HG03432 (cell line): ENCODE data around the gene KRTAP9-7.

ENCODE experiments used
- ATAC-seq: cut with Tn5 transposase; IDR thresholded peaks from one replicate; pipeline ENCODE4 v1.9.1; 2021; ENCODE audit warnings: mild to moderate bottlenecking, moderate library complexity; ENCODE audit not compliant: unreplicated experiment

KRTAP9-7 gene

DNA sequence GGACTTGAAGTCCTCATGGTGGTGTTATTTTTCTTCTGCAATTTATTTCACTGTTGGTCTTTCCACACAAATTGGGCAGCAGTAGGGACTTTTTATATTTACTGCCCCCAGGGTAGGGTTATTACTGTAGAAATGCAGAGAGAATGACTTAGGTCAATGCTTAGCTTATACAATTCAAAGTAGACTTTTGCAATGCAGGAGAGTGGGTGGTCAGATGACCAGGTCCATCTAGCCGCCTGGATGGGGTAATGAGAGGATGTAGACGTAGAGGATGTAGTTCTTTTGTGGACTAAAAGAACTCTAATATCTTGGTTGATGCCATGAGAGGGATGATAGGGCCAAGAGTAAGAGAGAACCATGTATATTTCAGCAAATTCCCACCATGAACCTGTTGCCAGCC lies 42.7 kb downstream of the KRTAP9-7 start:
- ATAC-seq, result no peak

DNA sequence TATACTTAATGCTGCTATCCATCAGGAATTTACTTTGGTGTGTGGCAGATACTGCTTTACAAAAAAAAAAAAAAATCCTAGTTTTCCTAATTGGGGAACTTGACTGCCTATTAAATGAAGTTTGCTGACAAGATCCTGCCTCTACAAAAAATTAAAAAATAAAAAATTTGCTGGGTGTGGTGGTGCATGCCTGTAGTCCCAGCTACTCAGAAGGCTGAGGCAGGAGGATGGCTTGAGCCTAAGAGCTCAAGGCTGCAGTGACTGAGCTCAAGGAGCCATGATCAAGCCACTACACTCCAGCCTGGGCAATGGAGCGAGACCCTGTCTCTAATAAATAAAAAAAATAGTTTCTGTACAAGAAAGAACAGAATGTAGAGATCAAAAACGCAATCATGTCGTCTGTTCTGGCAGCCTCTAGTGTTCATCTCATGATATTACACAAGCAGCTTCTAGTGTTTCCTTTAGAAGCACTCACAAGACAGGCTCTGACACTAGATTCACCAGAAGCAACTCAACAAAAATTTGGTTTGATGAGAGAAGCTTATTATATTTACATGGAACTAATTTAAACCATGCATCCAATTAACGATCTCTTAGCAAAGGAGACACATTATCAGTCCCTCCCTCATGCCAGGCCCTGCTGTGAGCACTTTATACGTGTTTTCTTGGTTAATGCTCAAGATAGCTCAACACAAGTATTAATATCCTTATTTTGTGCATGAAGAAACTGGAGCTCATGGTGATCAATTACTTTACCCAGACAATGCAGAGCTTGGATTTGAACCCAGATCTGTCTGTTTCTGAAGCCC lies 46.8 kb downstream of the KRTAP9-7 start:
- no peak for ATAC-seq

GRCh38 chr17:41322903-41323895 lies 47.7 kb downstream of the KRTAP9-7 start:
- ATAC-seq, result no peak

- ATAC-seq, result no peak
Observed at GRCh38 chr17:41324180-41325075, 48.9 kb downstream of the KRTAP9-7 start.

- no peak for ATAC-seq
Observed at GRCh38 chr17:41325126-41325525, 49.6 kb downstream of the KRTAP9-7 start.

DNA sequence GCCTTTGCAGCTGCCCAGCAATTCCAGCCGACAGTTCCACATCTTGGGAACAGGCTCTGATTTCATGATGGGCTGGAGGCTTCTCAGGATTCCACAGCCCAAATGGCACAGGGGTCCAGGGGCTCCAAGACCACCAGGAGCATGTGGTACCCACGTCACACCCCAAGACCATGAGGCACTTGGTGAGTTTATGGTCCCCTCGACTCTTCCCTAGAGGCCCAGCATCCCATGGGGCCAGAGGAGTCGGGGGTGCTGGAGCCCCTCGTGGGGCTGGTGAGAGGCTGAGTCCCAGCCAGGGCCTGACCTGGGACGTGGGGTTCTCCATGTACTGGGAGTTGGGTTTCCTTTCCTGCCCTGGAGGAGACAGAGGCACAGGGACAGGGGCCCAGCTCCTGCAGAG lies 50.1 kb downstream of the KRTAP9-7 start:
- no peak for ATAC-seq
